ENCODE results near the gene TENT5A.

Gene TENT5A

DNA sequence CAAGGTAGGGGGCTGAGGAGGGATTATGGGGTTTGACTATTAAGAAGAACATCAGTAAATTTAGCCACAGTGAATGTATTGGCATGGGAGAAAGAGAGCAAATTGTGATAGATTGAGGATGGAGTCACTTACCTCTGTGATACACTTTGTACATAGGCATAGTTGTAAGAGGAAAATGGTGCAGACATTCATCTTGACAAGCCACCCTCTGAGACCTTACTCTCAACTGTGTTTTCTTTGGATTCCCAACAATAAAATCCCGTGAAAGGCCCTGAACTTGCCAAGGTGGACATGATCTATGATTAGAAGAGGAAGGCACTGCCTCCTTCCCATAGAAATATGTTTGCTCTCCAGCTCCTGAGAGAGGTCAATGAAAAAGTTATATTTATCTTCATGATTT is 18.6 kb upstream of the TENT5A start:
- DNase-seq (ENCODE audit: low read depth) = no peak

GRCh38 chr6:81770381-81770780 is 17.9 kb upstream of the TENT5A start:
- no peak for DNase-seq (ENCODE audit: low read depth)

GRCh38 chr6:81769824-81770223 is 17.3 kb upstream of the TENT5A start:
- DNase-seq (ENCODE audit: low read depth) = no peak

- DNase-seq (ENCODE audit: low read depth) = no peak
Observed at GRCh38 chr6:81768150-81768942, 15.9 kb upstream of the TENT5A start.

GRCh38 chr6:81767163-81767891 is 14.8 kb upstream of the TENT5A start:
- DNase-seq (ENCODE audit: low read depth) = no peak

DNA sequence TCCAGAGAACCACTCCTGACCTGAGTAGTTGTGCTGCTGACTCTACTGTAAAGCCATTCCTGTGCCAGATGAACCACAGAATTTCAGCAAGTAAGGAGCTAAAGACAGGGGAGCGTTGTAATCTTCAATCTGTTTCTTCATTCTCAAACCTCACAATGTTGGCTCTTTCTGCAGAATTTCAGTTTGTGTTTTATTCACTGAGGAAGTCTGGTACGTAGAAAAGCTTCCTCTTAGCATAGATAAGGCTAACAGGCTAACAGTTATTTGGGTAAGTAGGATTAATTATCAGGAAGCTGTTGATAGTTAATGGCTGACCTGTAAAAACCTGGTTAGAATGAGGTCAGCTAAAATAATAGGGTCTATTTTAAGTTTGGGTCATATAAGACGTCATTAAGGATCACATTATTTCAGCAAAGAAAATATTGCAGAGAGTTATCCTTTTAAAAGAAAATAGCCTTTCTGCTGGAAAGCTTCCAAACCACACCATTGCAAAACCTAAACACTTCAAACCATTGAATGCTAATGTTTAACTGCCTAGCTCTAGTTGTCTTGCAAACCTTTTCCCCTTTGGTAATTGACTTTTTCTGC is 14.1 kb upstream of the TENT5A start:
- DNase-seq (ENCODE audit: low read depth) = no peak

DNA sequence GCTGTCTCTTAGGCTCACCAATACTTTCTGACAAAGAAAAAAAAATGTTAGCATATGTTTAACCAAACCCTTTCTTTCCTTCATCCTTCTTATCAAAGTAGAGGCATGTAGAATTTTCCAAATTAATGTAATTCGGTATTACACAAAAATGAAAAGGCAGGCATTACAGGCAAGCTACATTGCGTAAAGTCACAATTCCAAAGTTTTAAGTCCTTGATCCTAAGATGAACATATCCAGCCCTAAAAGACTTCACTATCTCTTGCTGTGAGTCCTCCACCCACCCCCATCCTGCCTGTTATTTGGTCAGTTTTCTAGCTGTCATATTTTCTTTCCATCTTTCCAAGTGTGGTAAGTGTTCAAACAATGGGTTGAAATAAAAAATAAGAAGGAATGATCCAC is 12.1 kb upstream of the TENT5A start:
- no peak for DNase-seq (ENCODE audit: low read depth)

- DNase-seq (ENCODE audit: low read depth) = no peak
Observed at GRCh38 chr6:81763968-81764367, 11.5 kb upstream of the TENT5A start.

GRCh38 chr6:81763051-81763450 is 10.6 kb upstream of the TENT5A start:
- DNase-seq (ENCODE audit: low read depth) = no peak

- DNase-seq (ENCODE audit: low read depth) = no peak
Observed at GRCh38 chr6:81762606-81763005, 10.1 kb upstream of the TENT5A start.

- DNase-seq (ENCODE audit: low read depth) = no peak
Observed at GRCh38 chr6:81762132-81762531, 9.7 kb upstream of the TENT5A start.

- no peak for DNase-seq (ENCODE audit: low read depth)
Observed at GRCh38 chr6:81761197-81761596, 8.7 kb upstream of the TENT5A start.

GRCh38 chr6:81759782-81760181 is 7.3 kb upstream of the TENT5A start:
- no peak for DNase-seq (ENCODE audit: low read depth)

DNA sequence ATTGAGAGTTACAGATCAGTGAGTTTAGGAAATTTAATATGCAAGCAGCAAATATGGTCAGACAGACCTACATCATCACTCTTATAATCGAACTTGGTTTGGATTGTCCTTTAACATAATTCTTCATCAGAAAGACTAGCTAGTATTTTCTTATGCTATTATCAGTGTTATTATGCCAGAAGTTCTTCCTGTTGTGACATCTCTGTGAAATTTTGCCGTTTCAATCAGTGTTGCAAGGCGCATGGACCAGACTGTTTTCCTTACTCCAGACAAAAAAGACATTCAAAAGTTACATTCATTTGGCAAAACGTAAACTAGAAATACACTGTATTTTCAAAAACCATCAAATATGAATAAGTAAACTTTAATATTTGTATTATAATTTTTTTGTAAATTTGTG is 5.7 kb upstream of the TENT5A start:
- DNase-seq (ENCODE audit: low read depth) = no peak

DNA sequence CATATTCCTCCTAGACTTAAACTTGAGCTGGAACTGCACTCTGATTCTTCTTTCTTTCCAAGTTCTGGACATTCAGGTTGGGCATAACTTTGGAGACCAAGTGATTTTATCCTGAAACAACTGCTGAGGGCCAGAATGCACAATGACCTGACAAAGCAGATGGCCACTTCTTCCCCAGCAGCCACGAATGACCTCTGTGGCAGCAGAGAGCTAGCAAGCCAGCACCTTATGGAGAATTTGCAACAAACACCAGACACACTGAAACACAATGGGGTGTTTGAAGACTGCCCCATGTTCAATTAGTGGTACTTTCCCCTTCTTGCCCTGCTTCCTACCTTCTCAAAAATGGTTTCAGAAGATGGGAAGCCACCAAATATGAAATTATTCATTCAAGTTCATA is 4.2 kb upstream of the TENT5A start:
- no peak for DNase-seq (ENCODE audit: low read depth)

DNA sequence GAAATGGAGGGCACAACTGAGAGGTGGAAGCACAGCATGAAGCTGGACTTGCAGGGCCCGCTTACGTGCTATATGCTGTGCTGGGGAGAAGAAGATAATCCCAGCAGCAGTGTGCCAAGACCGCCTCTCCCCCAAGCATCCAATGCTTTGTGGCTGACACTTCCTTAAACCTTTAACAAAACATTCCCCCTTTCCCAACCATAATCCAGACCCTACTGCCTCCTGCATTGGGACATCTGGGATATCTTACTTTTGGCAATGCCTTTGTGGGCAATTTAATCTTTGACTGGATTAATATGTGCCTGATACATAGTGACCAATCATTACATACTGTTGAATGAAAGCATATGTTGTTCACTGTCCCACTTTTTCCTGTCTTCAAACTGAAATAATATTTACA is 3.1 kb upstream of the TENT5A start:
- DNase-seq (ENCODE audit: low read depth) = no peak

- no peak for DNase-seq (ENCODE audit: low read depth)
Observed at GRCh38 chr6:81754906-81755305, 2.4 kb upstream of the TENT5A start.

DNA sequence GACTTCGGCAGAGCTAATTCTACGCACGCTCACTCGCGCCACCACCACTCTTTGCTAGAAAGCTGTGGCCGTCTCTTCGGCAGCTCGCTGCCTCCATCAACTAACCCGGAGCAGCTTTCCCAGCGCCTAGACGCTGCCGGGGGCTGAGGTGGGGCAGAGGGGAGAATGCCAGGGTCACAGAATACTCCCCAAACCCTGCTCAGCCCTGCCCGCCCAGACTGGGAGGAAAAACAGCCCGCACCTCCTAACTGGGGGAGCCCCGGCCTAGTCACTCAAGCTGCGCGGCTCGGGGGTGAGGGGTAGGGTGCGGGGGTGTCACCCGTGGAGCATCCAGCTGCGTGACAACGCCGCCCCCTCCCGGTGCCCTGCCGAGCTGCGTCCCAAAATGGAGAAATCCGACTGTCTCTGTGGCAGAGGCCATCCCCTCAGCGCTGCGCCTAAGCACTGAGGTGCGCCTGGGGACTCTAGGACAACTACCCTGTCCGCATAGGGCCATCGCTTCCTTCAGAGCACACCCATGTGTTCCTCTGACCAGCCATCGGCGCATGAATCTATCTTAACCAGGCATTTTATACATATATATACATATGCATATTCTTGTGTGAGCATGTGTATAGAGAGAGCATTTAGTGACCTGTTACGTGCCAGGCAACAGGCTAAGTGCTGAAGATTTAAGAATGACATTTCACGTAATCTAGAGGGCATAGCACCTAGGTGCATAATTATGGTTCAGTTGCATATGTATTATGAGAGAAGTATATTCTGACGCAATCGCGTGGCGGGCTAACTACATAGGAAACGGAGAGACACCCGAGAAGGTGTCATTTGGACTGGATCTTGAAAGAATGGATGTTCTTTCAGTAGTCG is 1.5 kb upstream of the TENT5A start:
- no peak for DNase-seq (ENCODE audit: low read depth)

DNA sequence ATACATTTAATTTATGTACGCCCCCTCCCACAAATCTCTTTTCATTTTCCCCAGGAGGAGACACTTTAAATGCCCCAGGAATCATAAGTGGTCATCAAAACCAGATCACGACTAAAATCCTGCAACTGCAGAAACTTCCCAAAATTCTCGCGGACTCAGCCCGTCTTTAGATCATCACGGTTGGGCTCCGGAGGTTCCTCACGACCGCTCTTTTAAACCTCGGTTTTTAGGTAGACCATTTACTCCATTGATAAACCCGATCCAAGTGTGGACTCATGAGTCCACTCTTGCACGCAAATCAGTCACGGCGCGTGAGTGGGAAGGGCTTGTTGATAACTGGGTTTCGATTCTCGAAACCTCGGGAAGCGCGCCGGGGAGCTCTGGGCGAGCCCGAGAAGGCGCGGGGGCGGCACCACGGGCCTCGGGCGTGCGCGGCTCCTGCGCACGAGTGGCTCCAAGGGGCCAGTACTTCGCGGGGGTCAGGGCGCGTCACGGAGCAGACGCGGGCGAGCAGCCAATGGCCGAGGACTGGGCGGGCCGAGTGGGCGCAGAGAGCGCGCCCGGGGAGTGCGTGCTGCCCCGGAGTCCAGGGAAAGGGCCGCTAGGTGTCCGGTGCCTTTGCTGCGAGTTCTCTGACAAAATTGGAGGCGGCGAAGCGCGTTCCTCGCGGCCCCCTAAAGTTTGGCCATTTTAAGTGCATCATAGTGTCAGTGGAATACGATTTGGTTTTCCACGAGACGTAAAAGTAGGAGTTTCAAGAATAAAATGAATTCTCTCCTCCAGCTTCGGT is 635 bp upstream of the TENT5A start:
- DNase-seq (ENCODE audit: low read depth) = no peak

GRCh38 chr6:81751388-81752083 is 945 bp downstream of the TENT5A start:
- DNase-seq (ENCODE audit: low read depth) = no peak

Data from HS-27A (cell line).